Left lung (tissue), 10 donors: ENCODE data around the gene FBXW12. TPM values are rescaled to one million over a fixed set of nuclear protein-coding genes. Genes with fewer than 3 reads are reported as not detected.

Experiments
- ATAC-seq: fragments of 200-7000 bp; cut with Tn5 transposase; one replicate; pipeline ENCODE4 v1.9.1; 2020; ENCODE audit warnings: moderate library complexity
- DNase-seq, 4 donors: peaks; one replicate each; pipeline ENCODE4 v3.0.0-alpha.2; 2013 to 2020
- H3K27ac ChIP-seq, 2 donors: fragments of 200-600 bp; sonication (generic) in 1 of 2; one replicate each; pipeline versions ENCODE4 v1.5.0 to v1.8.0; 2020 to 2021
- H3K27me3 ChIP-seq, 2 donors: fragments of 200-600 bp; sonication (generic) in 1 of 2; one replicate each; pipeline versions ENCODE4 v1.5.0 to v1.8.0; 2020 to 2021
- H3K36me3 ChIP-seq, 2 donors: fragments of 200-600 bp; sonication (generic) in 1 of 2; one replicate each; pipeline versions ENCODE4 v1.5.0 to v1.8.0; 2020 to 2021
- H3K4me1 ChIP-seq, 2 donors: fragments of 200-600 bp; one replicate each; pipeline ENCODE4 v1.8.0; 2021
- H3K4me3 ChIP-seq, 2 donors: fragments of 200-600 bp; sonication (generic) in 1 of 2; one replicate each; pipeline versions ENCODE4 v1.5.0 to v1.8.0; 2020 to 2021; ENCODE audit warnings: mild to moderate bottlenecking in 1 of 2
- H3K9me3 ChIP-seq, 2 donors: fragments of 200-600 bp; sonication (generic) in 1 of 2; one replicate each; pipeline versions ENCODE4 v1.5.0 to v1.8.0; 2020 to 2021
- intact Hi-C, 2 donors: fragments of 100-400 bp; cut with DNase I; formaldehyde crosslinking; loops; one replicate each; pipeline versions ENCODE4 v1.11.2 to v1.14.2; 2022
- polyA plus RNA-seq, 6 donors: library from polyadenylated mRNA; unstranded; fragments of 120-200 nt; gene quantifications; one replicate each; pipeline ENCODE4 v1.2.1, GENCODE V29; 2013; ENCODE audit not compliant: insufficient read length in 6 of 6
- total RNA-seq, 2 donors: library from RNA; stranded (reverse); fragmentation: NEBNext Ultra II Directional; extraction: Animal tissue kit (Norgen Biotek cat#: 25700); gene quantifications; one replicate each; pipeline ENCODE4 v1.2.1, GENCODE V29; 2021
- TF ChIP-seq, protein P1 (sequence below), 2 donors: fragments of 200-600 bp; sonication (generic) in 1 of 2; IDR thresholded peaks; one replicate each; pipeline versions ENCODE4 v1.5.0 to v1.8.0; 2021; ENCODE audit warnings: antibody characterized with exemption in 2 of 2
- donor health status: DM: no; HTN: yes; CAD: no.
- donor health status: DM: no; HTN: no; CAD: no.

Gene FBXW12
- total and polyA plus RNA-seq, 8 donors: 0.24 to 0.44 (median 0.37) TPM; not detected in 2

GRCh38 chr3:48338635-48339034, 33.4 kb upstream of the FBXW12 start:
- DNase-seq: no peak
- Histone ChIP-seq H3K27me3 (no peaks in the 10 kb centered on the region), H3K4me1 (peaks cover 0 to 15% of the 10 kb centered on the region in 2 donors), H3K4me3 (no peak overlapping the region), H3K27ac (no peak overlapping the region), H3K36me3 (no peaks in the 10 kb centered on the region), H3K9me3 (no peaks in the 10 kb centered on the region)
- no peak for ATAC-seq
- TF ChIP-seq, protein P1, sequence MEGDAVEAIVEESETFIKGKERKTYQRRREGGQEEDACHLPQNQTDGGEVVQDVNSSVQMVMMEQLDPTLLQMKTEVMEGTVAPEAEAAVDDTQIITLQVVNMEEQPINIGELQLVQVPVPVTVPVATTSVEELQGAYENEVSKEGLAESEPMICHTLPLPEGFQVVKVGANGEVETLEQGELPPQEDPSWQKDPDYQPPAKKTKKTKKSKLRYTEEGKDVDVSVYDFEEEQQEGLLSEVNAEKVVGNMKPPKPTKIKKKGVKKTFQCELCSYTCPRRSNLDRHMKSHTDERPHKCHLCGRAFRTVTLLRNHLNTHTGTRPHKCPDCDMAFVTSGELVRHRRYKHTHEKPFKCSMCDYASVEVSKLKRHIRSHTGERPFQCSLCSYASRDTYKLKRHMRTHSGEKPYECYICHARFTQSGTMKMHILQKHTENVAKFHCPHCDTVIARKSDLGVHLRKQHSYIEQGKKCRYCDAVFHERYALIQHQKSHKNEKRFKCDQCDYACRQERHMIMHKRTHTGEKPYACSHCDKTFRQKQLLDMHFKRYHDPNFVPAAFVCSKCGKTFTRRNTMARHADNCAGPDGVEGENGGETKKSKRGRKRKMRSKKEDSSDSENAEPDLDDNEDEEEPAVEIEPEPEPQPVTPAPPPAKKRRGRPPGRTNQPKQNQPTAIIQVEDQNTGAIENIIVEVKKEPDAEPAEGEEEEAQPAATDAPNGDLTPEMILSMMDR (IDR thresholded peaks at IDR 0.05): no peak
- intact Hi-C loops: no loop called here

DNA sequence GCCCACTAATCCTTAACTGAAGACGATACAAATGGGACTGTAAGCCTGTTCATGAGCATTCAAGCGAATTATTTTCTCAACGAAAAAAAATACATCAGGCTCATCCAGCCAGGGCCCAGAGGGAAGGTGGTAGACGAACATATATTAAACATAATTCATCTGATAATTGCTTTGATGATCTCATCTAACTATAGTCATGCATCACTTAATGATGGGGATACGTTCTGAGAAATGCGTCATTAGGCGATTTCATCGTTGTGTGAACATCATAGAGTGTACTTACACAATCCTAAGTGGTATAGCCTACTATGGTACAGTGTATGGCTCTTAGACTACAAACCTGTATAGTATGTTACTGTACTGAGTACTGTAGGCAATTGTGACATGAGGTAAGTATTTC, 28.6 kb upstream of the FBXW12 start:
- no peak overlapping the region for H3K27ac ChIP-seq
- H3K4me3 ChIP-seq: no peak overlapping the region
- no peaks in the 10 kb centered on the region for H3K36me3 ChIP-seq
- TF ChIP-seq, protein P1 (IDR thresholded peaks at IDR 0.05): no peak
- intact Hi-C loops: no loop called here
- DNase-seq (no peak), ATAC-seq (no peak)
- H3K27me3 ChIP-seq: no peaks in the 10 kb centered on the region
- H3K4me1 ChIP-seq: no peaks in the 10 kb centered on the region
- H3K9me3 ChIP-seq: no peaks in the 10 kb centered on the region

DNA sequence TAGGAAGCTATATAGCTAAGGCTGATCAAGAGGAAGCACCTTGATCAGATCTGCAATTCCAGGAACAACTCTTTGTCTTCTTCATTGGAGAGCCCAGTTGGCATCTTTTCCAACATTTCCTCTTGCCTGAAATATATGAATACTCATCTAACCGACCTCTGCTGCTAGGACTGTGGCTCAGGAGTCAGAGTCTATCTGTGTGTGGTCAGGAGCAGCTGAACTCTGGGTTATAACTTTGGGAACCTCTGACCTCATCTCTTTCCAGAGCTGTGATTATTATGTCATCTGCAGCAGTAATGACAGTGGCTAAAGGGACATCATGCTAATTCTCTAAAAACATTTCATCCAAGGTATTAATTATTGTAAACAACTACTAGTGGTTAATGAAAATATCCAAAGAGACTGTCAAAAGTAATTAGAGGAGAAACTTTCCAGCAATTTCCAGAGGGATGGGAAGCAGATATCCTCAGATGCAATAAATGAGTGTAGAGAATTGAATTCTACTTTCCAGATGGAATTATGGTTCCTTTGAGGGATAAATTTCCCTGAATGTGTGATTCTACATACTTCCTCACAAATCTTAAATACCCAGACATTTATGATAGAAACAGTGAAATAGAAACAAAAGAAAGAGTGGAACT, 27.0 kb upstream of the FBXW12 start:
- ATAC-seq (no peak), DNase-seq (no peak)
- no peaks in the 10 kb centered on the region for H3K4me1 ChIP-seq
- intact Hi-C loops: no loop called here
- H3K27me3 ChIP-seq: no peaks in the 10 kb centered on the region
- H3K9me3 ChIP-seq: no peaks in the 10 kb centered on the region
- TF ChIP-seq, protein P1 (IDR thresholded peaks at IDR 0.05): no peak
- no peak overlapping the region for H3K27ac ChIP-seq
- no peaks in the 10 kb centered on the region for H3K36me3 ChIP-seq
- H3K4me3 ChIP-seq: no peak overlapping the region

- Histone ChIP-seq H3K4me3 (no peak overlapping the region), H3K27ac (no peak overlapping the region), H3K4me1 (no peaks in the 10 kb centered on the region), H3K27me3 (no peaks in the 10 kb centered on the region), H3K36me3 (no peaks in the 10 kb centered on the region), H3K9me3 (no peaks in the 10 kb centered on the region)
- no peak for DNase-seq
- TF ChIP-seq, protein P1 (IDR thresholded peaks at IDR 0.05): no peak
- no peak for ATAC-seq
- intact Hi-C loops: no loop called here
These were observed 26.0 kb upstream of the FBXW12 start for GRCh38 chr3:48345946-48346572.

DNA sequence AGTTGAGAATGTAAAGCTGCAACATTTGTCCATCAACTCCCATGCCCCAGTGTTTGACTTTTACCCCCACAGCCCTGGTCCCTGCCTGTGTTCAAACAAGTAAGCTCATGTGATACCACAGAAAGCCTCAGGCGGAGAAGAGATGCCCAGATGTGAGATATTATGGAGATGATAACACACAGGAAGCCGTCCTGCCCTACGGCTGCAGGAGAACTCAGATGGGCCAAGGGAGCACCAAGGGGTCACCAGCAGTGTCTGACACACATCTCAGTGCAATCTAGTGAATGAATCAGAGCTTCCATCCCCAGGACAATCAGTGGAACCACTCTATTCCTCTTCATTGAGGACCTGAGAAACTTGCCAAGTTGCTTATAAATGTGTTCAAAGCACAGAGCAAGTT, 24.5 kb upstream of the FBXW12 start:
- Histone ChIP-seq H3K4me3 (no peak overlapping the region), H3K4me1 (no peaks in the 10 kb centered on the region), H3K27ac (no peak overlapping the region), H3K9me3 (no peaks in the 10 kb centered on the region), H3K27me3 (no peaks in the 10 kb centered on the region), H3K36me3 (no peaks in the 10 kb centered on the region)
- TF ChIP-seq, protein P1 (IDR thresholded peaks at IDR 0.05): no peak
- DNase-seq (no peak), ATAC-seq (no peak)
- intact Hi-C loops: no loop called here
